Vagina (tissue), 2 donors: ENCODE measurements around the gene GNAO1.

ENCODE experiments used
- POLR2A ChIP-seq, 2 donors: fragments of 450-650 bp; IDR thresholded peaks; one replicate each; pipeline ENCODE4 v1.6.1; 2017; ENCODE audit warnings: antibody characterized with exemption in 2 of 2, mild to moderate bottlenecking in 2 of 2, moderate library complexity in 2 of 2
- POLR2AphosphoS5 ChIP-seq, 2 donors: sonication (generic); formaldehyde crosslinking; IDR thresholded peaks; one replicate each; pipeline ENCODE4 v1.9.0; 2017; ENCODE audit warnings: antibody characterized with exemption in 2 of 2, mild to moderate bottlenecking in 2 of 2, low read depth in 1 of 2; ENCODE audit not compliant: insufficient read depth in 1 of 2
- TF ChIP-seq, protein P1 (sequence below), 3 experiments: fragments of 450-650 bp in 2 of 3; fragments of 200-600 bp in 1 of 3; sonication (generic) in 1 of 3; IDR thresholded peaks; one replicate each; pipeline ENCODE4 v1.5.1; 2017 to 2019; ENCODE audit warnings: antibody characterized with exemption in 3 of 3, mild to moderate bottlenecking in 2 of 3, moderate library complexity in 2 of 3

DNA sequence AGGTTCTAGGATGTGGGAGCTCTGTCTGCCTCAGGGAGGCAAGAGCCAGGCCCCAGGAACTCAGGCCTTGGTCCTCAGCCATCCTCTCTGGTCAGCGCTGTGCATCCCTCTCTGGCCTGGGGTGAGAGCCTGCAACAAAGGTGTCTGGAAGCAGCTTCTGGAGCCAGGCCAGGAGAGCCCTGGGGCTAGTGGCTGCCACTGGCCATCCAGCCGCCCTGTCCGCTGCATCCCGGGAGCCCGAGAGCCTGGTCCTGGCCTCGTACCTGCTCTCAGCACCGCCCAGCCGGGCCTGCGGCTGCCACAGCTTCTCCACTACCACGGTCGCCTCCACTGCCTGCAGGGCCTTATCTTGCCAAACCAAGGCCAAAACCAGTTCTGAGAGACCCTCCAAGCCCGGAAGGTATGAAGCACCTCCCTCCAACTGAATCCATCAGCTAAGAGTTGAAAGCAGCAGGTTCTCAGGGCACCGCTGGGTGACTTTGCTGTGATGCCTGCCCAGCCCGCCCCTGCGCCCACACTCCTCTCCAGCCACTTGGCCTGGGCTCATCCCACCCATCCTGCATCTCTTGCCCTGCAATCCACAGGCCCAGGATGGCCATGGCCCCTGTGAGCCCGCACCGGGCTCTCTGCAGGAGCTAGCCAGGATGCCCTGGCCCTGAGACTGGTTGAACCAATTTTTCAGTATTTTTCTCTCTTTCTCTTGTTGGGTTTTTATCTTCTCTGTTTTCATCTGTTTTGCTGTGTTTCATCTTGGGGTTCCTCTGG lies 148.3 kb downstream of the GNAO1 start:
- TF ChIP-seq POLR2AphosphoS5 (IDR thresholded peaks at IDR 0.05; ENCODE audit: insufficient read depth in 1 of 2, low read depth in 1 of 2) (no peak), POLR2A (IDR thresholded peaks at IDR 0.05) (no peak)
- TF ChIP-seq, protein P1, sequence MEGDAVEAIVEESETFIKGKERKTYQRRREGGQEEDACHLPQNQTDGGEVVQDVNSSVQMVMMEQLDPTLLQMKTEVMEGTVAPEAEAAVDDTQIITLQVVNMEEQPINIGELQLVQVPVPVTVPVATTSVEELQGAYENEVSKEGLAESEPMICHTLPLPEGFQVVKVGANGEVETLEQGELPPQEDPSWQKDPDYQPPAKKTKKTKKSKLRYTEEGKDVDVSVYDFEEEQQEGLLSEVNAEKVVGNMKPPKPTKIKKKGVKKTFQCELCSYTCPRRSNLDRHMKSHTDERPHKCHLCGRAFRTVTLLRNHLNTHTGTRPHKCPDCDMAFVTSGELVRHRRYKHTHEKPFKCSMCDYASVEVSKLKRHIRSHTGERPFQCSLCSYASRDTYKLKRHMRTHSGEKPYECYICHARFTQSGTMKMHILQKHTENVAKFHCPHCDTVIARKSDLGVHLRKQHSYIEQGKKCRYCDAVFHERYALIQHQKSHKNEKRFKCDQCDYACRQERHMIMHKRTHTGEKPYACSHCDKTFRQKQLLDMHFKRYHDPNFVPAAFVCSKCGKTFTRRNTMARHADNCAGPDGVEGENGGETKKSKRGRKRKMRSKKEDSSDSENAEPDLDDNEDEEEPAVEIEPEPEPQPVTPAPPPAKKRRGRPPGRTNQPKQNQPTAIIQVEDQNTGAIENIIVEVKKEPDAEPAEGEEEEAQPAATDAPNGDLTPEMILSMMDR (IDR thresholded peaks at IDR 0.05), result no peak
